HG03064 (cell line): Measurements from ENCODE around the gene KRTAP10-9.
"Not testable (repeated sequence)": the region's sequence is repeated elsewhere in the genome, so short reads cannot be mapped to it uniquely, and the experiment has no call there.

Experiments
- ATAC-seq: cut with Tn5 transposase; IDR thresholded peaks from one replicate; pipeline ENCODE4 v1.9.1; 2021; ENCODE audit warnings: low read depth; ENCODE audit not compliant: unreplicated experiment

KRTAP10-9 gene

GRCh38 chr21:44594406-44594916, 32.4 kb upstream of the KRTAP10-9 start:
- no peak for ATAC-seq

DNA sequence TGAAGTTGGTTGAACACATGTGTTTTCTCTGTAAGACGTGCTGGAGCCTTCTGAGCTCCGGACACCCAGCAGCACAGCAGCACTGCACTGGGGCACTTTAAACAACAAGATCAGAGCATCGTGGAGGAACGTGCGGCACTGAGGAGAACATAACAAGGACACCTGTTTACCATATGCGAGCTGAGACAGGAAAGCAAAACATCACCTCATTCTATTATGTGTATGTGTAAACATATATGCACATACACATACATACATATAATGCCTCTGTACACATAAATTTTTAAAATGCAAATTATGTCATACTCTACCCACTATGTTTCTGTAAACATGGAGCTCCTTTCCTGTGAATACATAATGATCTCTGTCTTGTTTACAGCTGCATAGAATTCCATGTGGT, 31.4 kb upstream of the KRTAP10-9 start:
- no peak for ATAC-seq

DNA sequence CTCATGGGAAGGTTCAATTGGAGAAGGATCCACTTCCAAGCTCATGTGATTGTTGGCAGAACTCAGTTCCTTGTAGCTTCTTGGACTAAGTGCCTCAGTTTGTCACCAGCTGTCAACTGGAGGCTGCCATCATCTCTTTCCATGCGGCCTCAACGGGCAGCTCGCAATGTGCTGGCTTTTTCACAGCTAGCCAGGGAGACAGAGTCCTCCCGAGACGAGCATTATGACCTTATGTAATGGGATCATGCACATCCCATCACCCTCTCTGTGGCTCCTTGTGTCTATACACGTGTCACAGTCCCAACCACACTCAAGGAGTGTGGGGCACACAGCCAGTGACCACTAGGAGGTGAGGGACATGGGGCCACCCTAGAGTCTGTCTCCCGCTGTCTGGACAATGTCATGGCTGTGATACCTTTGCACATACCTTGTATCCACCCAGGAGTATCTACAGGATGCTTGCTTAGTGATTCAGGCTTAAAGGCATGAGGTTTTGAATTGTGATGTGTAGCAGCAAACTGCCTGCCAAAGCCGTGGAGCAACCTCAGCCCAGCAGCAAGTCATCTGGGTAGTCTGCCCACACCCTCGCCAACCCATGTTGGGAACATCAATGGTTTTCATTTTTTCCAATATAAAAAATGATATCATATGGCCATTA, 30.7 kb upstream of the KRTAP10-9 start:
- no peak for ATAC-seq

DNA sequence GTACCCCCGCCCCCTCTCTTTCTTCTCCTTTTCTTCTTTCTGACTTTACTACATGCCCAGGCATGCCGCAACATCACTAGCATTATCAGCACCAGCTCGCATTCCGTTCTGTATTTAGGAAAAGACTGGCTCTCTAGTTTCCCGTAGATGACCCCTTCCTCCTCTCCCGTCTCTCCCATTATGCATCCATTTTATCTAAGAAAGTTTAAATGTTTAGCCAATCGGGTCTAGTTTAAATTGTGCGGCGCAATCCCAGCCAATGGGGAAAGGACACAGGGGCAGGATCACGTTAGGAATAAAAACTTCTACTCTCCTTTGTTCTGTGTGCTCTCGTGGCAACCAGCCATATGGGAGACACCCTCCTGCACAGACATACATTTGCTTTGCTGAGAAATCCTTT, 28.8 kb upstream of the KRTAP10-9 start:
- ATAC-seq: no peak

GRCh38 chr21:44599264-44600029, 27.4 kb upstream of the KRTAP10-9 start:
- no peak for ATAC-seq

DNA sequence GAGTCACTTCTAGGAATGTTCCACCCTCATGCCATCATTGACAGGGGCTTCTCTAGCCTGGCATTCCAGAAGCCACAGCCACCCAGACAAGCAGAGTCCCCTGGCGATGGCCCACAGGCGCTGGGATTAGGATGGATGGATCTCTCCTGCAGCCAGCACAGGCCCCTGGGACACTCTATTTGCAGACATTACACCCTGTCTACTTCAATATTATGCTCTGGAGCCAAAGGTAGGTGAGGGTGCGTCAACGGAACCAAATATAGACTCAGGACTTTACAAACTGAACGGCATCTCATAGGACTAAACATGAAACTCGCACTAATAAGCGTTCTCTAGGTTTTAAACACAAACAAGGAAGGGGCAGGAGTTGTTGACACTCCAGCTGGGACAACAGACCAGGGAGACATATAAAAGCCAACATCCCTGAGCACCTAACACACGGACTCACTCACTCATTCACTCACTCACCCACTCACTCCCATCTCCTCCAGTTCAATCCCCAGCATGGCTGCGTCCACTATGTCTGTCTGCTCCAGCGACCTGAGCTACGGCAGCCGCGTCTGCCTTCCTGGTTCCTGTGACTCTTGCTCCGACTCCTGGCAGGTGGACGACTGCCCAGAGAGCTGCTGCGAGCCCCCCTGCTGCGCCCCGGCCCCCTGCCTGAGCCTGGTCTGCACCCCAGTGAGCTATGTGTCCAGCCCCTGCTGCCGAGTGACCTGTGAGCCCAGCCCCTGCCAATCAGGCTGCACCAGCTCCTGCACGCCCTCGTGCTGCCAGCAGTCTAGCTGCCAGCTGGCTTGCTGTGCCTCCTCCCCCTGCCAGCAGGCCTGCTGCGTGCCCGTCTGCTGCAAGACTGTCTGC, 26.5 kb upstream of the KRTAP10-9 start, which contains the start of gene KRTAP10-7:
TSS of gene KRTAP10-7 (plus strand) at position 480 of the 861 bp plus-strand sequence. CDS start at position 505, 25 bp downstream.
- ATAC-seq: not testable (repeated sequence)

DNA sequence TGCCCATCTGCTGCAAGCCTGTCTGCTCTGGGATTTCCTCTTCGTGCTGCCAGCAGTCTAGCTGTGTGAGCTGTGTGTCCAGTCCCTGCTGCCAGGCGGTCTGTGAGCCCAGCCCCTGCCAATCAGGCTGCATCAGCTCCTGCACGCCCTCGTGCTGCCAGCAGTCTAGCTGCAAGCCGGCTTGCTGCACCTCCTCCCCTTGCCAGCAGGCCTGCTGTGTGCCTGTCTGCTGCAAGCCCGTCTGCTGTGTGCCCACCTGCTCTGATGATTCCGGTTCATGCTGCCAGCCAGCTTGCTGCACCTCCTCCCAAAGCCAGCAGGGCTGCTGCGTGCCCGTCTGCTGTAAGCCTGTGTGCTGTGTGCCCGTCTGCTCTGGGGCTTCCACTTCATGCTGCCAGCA, 25.8 kb upstream of the KRTAP10-9 start:
- ATAC-seq: not testable (repeated sequence)

DNA sequence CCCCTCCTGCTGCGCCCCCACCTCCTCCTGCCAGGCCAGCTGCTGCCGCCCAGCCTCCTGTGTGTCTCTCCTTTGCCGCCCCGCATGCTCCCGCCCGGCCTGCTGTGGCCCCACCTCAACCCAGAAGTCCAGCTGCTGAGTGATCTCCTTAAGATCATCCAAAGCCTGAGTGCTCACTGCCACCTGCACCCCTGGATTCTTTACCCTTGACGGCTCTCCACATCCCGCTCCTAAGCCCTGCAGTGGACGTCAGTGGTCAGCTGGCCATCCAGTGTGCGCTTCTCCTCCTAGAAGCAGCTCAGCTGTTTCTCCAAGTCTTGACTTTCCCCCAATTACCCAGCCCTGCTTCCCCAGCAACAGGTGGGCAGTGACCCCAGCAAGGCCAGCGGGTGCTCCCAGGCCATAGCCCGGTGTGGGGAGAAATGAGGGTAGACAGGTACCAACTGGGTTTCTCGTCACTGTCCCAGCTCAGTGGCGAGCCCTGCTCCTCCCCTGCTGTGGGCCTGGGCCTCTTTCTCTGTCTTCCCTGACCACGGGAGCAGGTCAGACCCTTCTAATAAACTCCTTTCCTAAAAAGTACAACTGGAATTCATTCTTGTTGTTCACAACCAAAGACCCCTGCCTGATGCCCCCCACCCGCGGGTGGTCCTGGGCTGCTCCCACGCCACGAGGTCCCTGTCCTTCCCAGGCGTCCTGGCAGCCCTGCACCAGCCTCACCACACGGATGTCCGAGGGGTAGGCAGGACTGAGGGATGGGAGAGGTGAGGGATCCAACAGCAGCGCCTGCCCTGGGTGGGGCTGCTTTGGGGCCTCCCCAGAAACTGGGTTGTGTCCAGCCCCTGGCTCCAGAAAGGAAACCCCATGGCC, 25.1 kb upstream of the KRTAP10-9 start:
- no peak for ATAC-seq

- no peak for ATAC-seq
These were observed 24.4 kb upstream of the KRTAP10-9 start for GRCh38 chr21:44602463-44602850.

DNA sequence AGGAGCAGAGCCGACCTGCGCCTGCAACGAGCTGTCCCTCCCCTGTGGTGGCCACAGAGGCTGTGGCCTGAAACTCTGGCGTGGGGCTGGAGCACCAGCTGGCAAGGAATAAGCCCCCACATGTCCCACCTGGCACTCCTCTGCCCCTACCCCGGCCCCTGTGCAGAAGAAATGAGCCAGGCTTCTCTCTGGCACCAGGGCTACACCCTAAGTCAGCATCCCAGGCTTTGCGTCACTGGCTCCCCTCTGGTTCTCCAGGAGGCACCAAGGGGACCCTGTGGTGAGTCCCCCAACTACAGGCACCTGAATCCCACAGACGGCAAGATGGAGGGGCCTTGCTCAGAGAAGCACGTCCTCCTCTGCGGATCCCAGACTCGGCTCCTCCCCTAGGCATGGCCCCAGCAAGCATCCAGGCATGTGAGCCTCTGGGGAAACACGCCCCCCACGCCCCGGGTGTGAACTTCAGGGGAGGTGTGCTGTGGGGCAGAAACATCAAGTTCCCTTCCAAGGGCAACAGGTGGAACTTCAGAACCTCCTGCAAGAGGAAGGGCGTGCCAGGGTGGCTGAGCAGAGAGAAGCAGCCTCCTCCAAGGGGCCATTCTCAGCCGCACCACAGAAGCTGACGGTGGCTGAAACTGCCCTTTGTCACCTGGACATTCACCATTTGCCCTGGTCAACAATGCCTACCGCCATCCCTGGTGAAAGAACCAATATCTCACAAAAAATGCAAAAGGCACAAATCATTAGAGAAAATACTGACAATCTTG, 23.6 kb upstream of the KRTAP10-9 start:
- ATAC-seq: no peak

DNA sequence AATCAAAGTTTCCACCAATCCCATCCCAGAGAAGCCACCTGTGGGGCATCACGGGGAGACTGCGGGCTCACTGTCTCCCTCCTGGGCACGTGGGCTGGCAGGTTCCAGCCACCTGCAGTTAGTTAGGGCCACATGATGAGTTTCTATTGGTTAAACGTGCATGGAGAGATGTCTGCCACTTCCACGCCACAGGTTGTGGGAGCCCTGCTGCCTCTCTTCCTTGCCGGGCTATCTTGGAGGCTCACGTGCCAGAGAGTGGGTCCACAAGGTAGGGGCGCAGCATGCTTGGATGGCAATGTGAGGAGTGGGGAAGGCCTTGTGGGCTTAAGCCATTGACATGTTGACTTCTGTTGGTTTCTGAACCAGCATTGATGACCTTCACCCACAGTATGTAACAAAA, 23.0 kb upstream of the KRTAP10-9 start:
- ATAC-seq: no peak

- ATAC-seq: no peak
These were observed 20.4 kb upstream of the KRTAP10-9 start for GRCh38 chr21:44606495-44606894.

- ATAC-seq: no peak
These were observed 17.7 kb upstream of the KRTAP10-9 start for GRCh38 chr21:44609193-44609592.

DNA sequence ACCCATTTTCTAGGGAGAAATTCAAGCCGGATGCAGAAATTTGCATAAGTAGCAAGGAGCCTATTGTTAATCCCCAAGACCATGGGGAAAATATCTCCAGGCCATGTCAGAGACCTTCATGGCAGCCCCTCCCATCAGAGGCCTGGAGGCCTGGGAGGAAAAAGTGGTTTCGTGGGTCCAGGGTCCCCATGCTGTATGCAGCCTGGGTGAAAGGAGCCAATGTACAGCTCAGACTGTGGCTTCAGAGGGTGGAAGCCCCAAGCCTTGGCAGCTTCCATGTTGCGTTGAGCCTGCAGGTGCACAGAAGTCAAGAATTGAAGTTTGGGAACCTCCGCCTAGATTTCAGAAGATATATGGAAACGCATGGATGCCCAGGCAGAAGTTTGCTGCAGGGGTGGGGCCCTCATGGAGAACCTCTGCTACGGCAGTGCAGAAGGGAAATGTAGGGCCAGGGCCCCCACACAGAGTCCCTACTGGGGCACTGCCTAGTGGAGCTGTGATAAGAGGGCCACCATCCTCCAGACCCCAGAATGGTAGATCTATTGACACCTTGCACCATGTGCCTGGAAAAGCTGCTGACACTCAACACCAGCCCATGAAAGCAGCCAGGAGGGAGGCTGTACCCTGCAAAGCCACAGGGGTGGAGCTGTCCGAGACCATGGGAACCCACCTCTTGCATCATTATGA, 16.6 kb upstream of the KRTAP10-9 start:
- ATAC-seq: not testable (repeated sequence)

- ATAC-seq: no peak
These were observed 15.3 kb upstream of the KRTAP10-9 start for GRCh38 chr21:44611551-44611950.

GRCh38 chr21:44612029-44612486, 14.8 kb upstream of the KRTAP10-9 start, which contains the start of gene KRTAP10-8:
Gene KRTAP10-8 (plus strand): TSS chr21:44612079. CDS start chr21:44612101, 22 bp downstream.
- ATAC-seq: no peak

DNA sequence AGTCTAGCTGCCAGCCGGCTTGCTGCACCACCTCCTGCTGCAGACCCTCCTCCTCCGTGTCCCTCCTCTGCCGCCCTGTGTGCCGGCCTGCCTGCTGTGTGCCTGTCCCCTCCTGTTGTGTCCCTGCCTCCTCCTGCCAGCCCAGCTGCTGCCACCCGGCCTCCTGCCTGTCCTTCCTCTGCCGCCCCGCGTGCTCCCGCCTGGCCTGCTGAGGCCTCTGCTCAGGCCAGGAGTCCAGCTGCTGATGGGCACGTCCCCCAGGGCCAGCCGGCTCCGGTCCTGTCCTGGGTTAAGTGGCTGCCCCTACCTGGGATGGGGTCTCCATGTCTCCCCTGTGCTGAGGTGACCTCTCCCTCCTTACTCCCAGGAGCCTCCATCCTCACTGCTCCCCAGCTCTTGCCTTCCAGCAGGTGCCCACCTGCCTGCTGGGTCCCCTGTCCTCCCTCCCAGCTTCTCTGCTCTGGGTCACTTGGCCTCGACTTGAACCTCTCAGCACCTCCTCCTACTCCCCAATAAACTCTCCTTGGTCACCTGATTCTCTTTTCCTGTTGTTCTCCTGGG, 14.1 kb upstream of the KRTAP10-9 start:
- no peak for ATAC-seq
